ENCODE results near the gene RFTN1.
A peak's percentile ranks its signal among the peaks of the same experiment; 100 is the strongest.

RFTN1 gene

DNA sequence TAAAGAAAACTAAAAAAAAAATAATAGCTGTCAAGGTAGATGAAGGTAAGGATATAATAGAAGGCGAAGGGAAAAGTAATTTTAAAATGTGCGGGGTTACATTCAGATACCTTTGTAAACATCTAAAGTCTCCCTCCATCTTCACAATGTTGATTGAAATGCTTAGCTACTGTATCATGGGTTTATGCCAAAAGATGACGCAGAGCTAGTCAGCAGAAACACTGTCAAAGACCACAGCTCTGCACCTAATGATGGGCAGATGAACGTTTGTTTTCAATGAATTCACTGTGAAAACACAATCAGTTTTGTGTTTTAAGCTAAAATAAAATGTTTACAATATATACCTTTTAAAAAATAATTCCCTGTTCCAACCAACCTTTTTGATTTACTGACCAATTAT lies 61.2 kb downstream of the RFTN1 start:
- DNase-seq, result peak in 1 of 2 experiments; percentile 5
- TF ChIP-seq GATA1 (IDR thresholded peaks at IDR 0.05; ENCODE audit: low read depth, low read length) (no peak), POLR2A (IDR thresholded peaks at IDR 0.05; ENCODE audit: low read length) (no peak)

DNA sequence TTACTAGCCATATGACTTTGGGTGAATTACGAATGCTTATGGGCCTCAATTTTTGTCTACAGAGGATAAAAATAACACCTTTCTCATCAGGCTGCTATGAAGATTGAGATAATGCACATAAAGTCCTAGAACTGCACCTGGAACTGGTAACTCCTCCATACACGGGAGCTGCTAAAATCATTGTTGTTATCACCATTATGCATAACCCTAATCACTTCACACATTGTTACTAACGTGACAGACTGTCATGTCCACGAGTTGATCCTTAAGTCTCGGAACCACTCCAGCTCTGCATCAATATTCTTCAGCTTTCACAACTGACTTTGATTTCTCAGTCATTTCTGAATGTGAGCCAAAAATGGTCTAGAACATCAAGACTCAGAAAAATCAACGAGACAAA lies 64.1 kb downstream of the RFTN1 start:
- no peak for TF ChIP-seq GATA1 (IDR thresholded peaks at IDR 0.05; ENCODE audit: low read depth, low read length)
- TF ChIP-seq POLR2A (IDR thresholded peaks at IDR 0.05; ENCODE audit: low read length), result no peak
- no peak for DNase-seq

DNA sequence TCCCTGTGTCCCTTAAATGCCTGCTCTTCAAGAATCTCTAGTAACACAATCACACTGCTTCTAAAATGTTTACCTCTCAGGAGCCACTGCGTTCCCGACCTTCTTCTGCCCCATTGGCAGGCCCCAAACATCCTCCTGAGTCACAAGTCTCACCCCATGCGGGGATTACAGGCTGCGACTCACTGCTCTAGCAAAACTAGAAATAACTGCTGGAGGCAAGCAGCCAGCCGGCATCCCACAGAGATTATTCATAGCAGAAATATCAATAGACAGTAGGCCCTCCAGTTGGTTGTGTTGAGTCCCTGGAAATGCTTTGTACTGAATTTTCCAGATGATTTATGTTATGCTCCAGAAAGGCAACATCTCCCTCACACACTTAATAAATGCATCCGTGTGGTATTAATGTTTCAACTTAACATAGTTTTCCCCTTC lies 64.8 kb downstream of the RFTN1 start:
- no peak for DNase-seq

DNA sequence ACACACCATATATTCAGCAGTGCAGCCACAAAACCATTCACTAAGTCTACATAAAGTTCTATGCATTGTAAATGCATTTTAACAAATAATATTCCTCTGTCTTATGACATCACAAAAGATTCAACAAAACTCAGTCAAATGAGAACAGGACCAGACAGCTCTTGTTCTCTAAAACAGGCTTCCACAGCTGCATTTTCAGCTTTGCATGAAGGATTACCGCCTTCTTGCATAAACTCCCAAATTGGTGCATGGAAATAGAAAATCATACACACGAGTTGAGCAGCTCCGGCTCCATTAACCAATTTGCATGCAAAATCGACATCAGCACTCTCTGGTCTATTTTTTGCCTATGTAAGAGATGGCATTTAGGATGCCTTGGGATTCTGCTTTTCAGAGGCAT lies 66.4 kb downstream of the RFTN1 start:
- DNase-seq, result no peak
- TF ChIP-seq POLR2A (IDR thresholded peaks at IDR 0.05; ENCODE audit: low read length) (no peak), GATA1 (IDR thresholded peaks at IDR 0.05; ENCODE audit: low read depth, low read length) (no peak)

More for the DNA sequence above, 64.8 kb downstream of the RFTN1 start:
- TF ChIP-seq GATA1 (IDR thresholded peaks at IDR 0.05; ENCODE audit: low read depth, low read length), result no peak
- no peak for TF ChIP-seq POLR2A (IDR thresholded peaks at IDR 0.05; ENCODE audit: low read length)

DNA sequence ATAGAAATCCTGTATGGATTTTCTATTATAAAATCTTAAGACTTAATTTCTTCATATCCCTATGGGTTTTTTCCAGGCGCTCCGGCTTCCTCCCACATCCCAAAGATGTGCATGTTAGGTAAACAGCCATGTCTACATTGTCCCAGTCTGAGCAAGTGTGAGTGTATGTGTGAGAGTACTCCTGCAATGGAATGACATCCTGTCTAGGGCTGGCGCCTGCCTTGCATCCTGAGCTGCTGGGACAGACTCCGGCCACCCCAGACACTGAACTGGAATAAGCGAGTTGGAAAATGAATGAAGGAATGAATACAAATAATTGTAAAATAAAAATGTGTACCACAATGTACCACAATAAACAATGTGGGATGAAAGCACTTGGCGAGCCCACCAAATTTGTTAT lies 69.2 kb downstream of the RFTN1 start:
- TF ChIP-seq POLR2A (IDR thresholded peaks at IDR 0.05; ENCODE audit: low read length) (no peak), GATA1 (IDR thresholded peaks at IDR 0.05; ENCODE audit: low read depth, low read length) (no peak)
- DNase-seq, result no peak

DNA sequence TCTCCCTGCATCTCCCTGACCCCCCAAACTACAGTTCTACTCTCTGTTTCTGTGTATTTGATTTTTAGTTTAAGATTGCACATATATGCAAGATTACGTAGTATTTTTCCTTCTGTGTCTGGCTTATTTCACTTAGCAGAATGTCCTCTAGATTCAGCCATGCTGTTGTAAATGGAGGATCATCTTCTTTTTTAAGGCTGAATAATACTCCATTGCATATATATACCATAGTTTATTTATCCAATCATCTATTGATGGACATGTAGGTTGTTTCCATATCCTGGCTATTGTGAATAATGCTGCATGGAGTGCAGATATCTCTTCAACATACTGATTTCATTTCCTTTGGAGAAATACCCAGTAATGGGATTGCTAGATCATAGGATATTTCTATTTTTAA lies 70.8 kb downstream of the RFTN1 start:
- TF ChIP-seq POLR2A (IDR thresholded peaks at IDR 0.05; ENCODE audit: low read length), result no peak
- no peak for TF ChIP-seq GATA1 (IDR thresholded peaks at IDR 0.05; ENCODE audit: low read depth, low read length)
- no peak for DNase-seq

DNA sequence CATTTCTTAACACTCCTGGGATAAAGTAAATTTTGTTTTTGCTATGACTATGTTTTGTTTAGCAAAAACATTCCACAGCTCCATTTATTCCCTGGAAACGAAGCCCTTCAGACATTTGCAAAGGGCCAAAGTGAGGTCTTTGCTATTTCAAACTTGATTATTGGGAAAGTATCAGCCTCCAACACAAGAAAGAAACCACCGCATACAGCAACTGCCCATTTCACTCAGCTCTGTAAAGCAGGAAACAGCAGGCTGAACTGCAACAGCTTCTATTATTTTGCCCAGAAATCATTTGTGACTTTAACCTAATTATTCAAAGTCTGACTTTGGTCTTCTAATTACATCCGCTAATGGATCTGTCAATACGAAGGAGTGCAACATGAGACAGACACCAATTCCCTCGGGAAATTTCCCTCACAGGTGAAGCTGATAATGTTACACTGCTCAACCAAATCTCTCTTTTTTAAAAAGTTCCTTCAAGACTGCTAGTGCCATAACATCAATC lies 72.1 kb downstream of the RFTN1 start:
- DNase-seq, result no peak
- no peak for TF ChIP-seq POLR2A (IDR thresholded peaks at IDR 0.05; ENCODE audit: low read length)
- TF ChIP-seq GATA1 (IDR thresholded peaks at IDR 0.05; ENCODE audit: low read depth, low read length), result no peak

DNA sequence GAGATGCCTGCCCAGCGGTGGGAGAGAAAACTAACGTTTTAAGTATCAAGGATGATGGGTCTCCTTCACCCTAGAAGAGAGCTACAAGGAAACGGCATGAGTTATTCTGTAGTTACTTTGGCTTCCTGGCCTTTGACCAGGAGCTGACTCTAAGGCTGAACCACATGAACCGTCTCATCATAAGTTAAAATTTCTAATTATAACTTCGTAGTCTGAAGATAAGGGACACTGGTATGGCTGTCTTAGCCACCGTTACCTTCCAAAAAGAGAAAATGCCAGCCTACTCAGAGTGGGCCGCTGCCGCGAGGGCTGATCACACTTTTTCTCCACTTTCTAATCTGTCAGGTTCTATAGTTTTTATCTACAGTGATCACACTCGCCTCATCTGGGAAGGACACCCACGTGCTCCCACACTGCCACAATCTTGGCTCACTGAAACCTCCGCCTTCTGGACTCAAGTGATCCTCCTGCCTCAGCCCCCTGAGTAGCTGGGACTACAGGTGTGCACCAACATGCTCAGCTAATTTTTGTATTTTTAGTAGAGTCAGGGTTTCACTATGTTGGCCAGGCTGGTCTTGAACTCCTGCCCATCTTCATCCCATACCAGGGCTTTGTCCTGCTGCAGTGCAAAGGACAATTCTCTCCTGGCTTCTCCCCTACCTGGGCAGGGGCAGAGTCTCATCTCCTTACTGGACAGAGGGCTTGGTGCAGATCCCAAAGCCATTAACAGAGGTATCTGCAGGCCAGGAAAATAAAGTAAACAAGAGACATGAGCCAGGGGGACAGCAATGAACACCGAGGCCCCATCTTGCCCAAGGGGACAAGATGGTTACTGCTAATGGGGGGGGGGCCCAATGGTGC lies 73.4 kb downstream of the RFTN1 start:
- no peak for DNase-seq
- no peak for TF ChIP-seq GATA1 (IDR thresholded peaks at IDR 0.05; ENCODE audit: low read depth, low read length)

DNA sequence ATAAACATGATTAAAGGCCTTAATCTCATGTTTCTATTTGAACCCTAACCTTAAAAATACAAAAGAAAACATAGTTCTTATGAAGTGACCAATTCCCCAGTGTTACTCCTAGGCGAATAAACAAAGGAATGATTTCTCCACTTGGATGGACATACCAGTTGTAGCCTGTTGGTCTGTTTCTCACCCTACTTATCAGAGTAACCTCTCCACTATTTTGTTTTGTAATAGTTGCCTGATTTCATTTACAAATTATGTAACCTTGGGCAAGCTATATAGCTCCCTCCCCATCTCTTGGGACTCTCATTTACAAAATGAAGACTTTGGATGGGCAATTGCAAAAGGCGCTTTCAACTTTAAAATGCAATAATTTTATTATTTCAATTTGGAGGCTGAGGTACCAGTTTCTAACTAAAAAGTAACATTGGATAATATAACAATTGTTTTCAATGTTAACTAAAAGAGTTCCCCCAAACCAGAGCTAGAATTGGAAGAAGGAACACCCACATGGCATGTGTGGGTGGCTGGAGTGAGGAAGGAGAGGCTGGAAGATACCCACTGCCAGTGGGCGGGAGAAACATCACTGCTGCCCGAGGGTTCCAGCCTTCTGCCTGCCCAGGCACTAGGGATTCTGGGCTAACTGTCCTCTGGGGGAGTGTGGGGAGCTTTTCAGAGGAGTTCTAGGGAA lies 74.2 kb downstream of the RFTN1 start:
- DNase-seq, result no peak
- TF ChIP-seq GATA1 (IDR thresholded peaks at IDR 0.05; ENCODE audit: low read depth, low read length) (no peak), POLR2A (IDR thresholded peaks at IDR 0.05; ENCODE audit: low read length) (no peak)

DNA sequence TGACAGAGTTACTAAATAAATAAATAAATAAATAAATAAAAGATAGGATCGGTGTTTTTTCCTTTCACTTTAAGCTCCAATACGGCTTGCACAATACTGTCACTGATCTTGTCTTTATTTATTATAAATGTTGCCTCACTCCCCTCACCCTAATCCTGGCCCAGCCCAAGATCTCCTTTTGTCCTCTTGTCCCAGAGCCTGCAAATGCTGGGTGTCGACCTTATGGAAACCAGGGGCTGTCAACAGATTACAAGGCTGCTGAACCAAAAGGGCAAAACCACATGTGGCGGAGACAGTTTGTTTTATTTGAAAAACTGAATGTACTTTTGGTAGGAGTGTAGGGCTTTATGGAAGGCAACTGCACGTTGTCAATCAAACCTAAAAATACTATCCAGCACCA lies 75.9 kb downstream of the RFTN1 start:
- no peak for TF ChIP-seq GATA1 (IDR thresholded peaks at IDR 0.05; ENCODE audit: low read depth, low read length)
- TF ChIP-seq POLR2A (IDR thresholded peaks at IDR 0.05; ENCODE audit: low read length), result no peak
- DNase-seq, result peak; percentile 16 to 49

DNA sequence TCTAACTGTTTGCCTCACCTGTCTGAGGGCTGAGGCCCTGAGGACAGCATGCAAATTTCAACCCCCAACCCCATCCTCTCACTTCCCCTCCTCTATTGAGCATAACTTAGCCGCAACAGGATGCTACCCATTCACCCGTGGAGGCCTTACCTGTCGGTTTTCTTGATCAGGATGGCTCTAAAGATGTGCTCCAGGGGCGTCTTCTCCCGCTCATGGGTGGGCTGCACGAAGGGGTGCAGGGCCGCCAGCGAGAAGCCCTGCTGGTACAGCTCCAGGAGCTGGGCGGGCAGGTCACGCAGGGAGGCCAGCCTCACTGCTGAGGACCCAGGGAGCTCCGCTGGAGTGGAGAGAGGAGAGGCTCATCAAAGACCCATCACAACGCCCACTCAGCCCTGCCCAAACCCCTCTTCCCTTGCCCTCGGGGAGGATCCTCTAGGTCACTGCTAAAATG lies 79.8 kb downstream of the RFTN1 start:
- no peak for DNase-seq
- TF ChIP-seq POLR2A (IDR thresholded peaks at IDR 0.05; ENCODE audit: low read length) (no peak), GATA1 (IDR thresholded peaks at IDR 0.05; ENCODE audit: low read depth, low read length) (no peak)

DNA sequence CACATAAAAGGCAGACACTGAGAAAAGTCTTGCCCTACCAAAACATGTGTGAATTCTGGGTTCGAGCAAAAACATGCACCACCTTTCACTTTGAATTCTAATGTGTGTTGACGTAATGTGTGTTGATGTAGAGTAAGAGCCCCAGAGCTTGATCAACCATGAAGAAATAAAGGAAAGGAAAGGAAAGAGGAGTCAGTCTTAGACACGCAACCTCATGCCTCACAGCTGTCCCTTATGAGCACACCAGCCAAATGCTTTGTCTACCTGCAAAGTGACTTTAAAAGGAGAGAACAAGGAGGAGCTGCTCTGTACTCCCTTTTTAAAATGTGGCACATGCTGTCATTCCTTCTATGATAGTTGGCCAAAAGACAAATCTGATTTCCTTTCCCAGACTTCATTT lies 80.8 kb downstream of the RFTN1 start:
- no peak for TF ChIP-seq GATA1 (IDR thresholded peaks at IDR 0.05; ENCODE audit: low read depth, low read length)
- no peak for DNase-seq

DNA sequence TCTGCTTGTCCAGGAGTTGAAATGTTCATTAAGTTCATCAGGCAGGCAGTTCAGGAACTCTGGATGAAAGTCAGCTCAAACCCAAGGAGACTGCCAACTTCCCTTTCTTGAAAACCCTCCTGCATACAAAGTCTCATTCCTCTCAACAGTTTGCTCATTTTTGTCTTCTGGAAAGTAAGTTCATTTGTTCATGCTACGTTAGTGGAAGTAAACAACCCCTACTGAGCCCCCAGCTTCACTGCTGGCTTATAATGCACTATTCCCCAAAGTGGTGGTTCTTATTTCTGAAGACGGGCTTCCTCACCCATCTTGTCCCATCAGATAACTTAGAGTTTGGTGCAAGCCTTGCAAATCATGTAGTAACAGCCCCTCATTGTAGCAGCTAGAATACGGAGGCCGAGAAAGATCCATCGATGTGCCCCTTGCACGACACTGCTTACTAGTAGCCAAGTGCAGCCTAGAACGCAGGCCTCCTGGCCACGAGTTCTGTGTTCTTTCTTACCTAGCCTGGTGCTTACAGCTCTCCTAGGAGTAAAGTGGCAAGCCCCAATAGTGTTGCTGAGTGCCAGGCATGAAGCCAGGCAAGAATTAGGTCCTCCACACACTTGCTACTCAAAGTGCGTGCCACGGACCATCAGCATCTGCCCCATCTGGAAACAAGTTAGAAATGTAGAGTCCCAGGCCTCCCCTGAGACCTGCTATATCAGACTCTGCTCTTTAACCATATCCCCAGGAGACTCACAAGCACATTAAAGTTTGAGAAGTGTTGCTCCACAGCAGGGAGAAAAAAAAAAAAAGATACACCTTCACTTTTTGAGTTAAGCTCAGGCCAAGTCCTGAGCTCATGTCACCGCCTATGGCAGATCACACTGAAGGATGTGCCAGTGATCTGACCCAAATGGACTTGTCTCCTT lies 82.5 kb downstream of the RFTN1 start:
- DNase-seq, result no peak
- TF ChIP-seq GATA1 (IDR thresholded peaks at IDR 0.05; ENCODE audit: low read depth, low read length), result no peak
- no peak for TF ChIP-seq POLR2A (IDR thresholded peaks at IDR 0.05; ENCODE audit: low read length)

DNA sequence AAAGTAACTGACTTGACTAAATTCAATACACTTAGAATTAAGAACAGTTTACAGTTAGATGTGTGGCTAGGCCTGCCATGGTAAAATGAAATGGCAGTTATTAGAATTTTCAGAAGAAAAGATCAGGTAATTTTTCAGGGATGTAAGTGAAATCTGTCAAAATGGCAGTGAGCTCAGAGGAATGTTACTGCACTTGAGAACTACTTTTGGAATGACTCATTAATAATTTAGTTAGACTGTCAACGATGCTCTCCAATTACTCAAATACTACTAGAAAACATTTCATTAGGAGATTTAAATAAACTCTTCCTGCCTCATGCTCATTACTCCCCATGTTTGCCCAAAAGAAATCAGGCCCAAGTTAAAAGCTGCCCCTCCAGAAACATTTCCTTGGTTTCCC lies 84.4 kb downstream of the RFTN1 start:
- TF ChIP-seq GATA1 (IDR thresholded peaks at IDR 0.05; ENCODE audit: low read depth, low read length), result no peak
- TF ChIP-seq POLR2A (IDR thresholded peaks at IDR 0.05; ENCODE audit: low read length), result no peak
- no peak for DNase-seq
